NCI-H2081 (cell line): ENCODE data around the gene CDC42EP5.
"Not testable (repeated sequence)": the region's sequence is repeated elsewhere in the genome, so short reads cannot be mapped to it uniquely, and the experiment has no call there.

Experiments used
- DNase-seq, 2 experiments: peaks; one replicate each; lab custom pipeline; 2025; lab: John Stamatoyannopoulos, UW

Gene CDC42EP5, protein sequence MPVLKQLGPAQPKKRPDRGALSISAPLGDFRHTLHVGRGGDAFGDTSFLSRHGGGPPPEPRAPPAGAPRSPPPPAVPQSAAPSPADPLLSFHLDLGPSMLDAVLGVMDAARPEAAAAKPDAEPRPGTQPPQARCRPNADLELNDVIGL

DNA sequence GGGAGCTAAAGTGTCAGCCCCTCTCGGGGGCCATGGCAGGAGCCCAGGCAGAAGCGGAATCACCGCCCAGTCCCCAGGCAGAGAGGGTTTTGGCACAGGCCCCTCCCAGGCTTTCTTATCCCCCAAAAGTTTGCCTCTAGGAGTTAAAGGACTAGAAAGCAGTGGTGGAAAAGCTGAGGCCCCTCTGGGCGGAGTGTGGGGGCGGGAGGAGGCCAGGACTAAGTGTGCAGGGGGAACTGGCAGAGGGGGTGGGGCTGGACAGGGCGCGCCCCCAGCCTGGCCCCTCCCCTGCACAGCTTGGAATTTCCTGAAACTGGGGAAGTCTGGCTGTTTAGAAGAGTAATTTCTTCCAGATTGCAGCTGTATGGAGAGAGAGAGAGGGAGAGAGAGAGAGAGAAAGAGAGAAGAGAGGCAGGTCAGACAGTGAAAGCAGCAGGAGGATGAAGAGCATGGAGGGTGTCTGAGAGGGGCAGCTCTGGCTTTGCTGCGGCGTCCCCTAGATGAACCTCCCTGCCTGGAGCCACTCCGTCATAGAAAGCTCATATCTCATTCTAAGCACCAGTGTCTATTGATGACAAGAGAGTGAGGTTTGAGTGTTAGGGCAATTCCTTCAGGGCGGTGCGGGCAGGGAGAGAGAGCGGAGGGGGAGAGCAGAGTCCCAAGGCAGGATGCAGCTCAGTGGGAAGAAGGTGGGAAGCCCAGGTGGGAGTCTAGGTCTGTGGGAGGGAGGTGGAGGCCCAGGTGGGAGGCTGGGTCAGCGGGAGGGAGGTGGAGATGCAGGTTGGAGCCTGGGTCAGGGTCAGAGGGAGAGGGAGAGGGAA is at the start of gene CDC42EP5:
TSS of gene CDC42EP5 (minus strand) at position 226 of the 821 bp plus-strand sequence. CDS start 7,749 bp downstream, outside the sequence.
- DNase-seq, result no peak

DNA sequence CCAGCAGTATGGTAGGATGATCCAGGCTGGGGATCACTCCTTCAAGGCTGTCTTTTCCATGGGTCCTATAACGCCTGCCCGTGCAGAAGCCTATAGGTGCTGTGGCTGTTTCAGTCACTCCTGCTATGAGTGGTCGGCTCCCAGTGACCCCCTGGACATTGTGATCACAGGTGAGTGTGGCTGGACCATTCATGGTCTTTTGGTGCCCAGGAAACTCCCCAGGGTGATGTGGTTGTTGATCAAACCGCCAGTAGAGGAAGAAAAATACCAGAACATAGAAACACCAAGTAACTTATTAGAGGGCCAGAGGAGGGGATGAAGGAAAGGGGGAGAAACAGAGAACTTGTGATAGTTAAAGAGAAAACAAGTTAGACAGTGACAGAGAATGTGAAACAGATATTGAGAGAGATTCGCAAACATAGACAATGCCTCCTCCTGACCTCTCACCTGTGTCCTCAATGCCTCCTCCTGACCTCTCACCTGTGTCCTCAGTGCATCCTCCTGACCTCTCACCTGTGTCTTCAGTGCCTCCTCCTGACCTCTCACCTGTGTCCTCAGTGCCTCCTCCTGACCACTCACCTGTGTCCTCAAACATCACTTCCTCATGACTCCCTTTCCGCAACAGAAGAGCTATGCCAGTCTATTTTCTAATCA is 48.9 kb upstream of the CDC42EP5 start:
- no peak for DNase-seq

DNA sequence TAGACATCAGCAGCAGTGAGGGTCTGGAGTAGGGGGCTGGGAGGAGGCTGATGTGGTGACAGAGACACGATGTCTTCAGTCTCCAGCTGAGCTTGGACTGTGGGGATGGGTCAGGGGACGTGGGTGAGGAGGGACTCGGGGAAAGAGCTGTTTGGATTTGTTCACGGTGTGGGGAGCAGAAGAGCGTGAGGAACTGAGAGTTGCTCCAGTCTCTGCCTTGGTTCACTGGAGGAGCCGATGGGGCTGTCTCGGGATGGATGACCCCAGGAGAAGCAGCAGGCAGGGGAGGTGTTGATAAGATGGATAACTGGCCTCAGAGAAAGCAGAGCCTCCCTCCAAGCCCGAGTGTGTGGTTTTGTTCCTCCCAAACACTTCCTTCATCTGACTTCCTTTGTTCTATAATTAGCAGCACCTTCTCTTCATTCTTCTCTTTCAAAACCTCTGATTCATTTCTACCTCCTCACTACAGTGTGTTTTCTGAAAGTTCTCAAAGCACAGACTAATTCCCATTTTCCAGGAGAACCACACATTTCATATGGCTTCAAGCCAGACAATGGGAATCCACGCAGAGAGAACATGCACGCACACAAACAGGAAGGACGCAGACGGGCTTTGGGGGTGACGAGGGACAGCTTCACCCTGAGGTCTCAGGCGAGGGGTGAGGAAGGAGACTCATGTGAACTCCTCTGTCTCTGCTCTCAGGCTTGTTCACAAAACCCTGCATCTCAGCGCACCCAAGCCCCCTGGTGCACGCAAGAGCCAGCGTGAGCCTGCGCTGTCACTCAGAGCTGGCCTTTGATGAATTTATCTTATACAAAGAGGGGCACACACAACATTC is 48.1 kb upstream of the CDC42EP5 start:
- no peak for DNase-seq

DNA sequence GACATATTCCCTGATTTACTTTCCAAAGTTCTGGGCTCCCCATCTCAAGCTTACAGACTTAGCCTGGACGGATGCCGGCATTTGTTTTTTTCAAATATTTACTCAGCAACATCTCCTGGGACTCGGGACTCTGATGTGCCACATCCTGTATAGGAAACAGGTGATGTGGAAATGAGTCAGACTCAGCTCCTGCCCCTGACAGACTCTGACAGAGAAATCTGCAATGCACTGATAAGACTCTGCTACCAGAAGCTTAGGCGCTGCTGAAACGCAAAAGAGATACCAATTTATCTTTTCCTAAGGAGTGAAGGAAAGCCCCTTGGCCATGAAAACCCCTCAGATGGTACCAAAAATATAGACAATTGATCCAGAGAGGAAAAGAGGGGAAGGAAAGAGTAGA is 45.7 kb upstream of the CDC42EP5 start:
- no peak for DNase-seq

DNA sequence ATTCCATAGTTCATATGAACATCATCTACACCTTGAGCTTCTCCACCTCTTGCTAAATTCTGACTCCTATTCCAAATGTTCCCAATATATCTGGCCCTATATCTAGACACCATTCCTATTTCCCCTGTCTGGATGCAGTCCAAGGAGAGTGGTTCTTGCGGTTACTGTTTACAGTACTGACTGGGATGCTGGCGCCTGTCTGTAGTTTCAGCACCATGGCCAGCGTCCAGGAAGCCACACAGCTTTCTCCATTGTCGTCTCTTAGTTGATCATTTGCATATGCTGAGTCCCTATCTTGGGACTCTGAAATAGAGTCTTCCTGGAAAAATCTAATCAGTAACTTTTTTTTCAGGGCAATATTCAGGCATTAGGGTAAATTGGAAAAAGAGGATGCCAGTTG is 44.4 kb upstream of the CDC42EP5 start:
- DNase-seq, result no peak

DNA sequence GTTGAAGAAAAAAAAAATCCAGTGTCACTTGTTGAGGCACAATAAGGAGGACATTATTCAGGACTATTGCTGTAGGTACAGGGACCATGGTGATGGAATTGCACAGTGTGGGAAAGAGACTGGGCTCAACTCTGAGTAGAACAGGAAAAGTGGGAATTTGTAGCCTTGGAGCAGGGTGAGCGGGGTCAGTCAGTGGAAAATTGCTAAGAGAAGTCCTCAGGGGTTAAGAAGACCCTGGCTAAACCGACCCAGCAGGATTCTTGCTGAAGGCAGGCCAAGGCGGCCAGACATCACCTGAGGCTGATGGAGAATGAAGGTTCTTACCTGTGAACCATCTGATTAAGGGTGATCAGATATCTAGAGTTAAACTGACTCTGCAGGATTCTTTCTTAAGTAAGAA is 42.1 kb upstream of the CDC42EP5 start:
- no peak for DNase-seq

DNA sequence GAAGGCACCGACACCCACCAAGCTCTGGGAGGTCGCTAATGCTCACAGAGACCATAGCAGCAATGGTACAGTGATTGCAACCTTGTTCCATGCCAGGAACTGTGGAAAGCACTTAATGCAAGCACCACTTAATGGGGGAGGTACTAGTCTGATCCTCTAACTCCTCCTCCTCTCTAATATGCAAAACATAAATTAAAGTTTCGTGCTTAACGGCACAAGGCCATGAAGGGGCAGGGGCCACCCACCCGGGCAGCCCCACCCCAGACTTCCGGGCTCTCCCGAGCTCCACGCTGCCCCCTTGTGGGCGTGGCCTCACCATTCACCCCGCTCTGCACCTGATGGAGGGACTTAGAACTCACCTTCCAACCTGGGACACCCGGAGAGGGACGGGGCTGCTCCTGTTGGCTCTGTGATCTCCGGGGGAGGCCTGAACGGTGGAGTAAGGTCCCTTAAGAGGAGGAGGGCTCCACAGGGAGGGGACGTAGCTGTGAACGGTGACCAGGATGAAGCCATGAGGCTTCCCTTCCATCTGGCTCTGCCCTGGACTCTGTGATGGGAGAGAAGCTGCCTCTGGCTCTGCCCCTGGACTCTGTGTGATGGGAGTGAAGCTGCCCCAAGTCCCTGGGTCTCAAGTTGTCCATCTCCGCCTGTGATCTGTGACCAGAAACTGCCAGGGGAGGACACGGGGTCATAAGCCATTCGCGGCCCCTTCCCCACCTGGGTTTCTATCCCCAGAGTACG is 36.3 kb upstream of the CDC42EP5 start:
- DNase-seq, result not testable (repeated sequence)

DNA sequence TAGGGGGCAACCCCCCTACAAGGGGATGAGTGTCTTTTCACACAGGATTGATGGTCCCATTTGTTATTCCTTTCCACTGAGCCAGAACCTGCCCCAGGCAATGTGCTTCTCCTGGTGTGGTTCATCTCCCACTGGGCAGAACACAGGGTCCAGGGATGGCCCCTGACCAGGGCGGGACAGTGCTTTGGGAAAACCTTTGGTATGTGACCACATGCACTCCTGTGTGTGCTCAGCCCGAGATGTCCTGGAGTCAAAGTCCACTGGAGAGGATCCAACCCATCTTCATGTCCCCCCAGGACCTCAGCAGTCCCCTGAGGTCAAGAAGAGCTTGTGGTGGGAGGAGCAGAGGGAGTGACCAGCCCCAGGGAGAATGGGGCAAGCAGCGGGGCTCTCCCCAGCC is 35.4 kb upstream of the CDC42EP5 start:
- DNase-seq, result not testable (repeated sequence)

DNA sequence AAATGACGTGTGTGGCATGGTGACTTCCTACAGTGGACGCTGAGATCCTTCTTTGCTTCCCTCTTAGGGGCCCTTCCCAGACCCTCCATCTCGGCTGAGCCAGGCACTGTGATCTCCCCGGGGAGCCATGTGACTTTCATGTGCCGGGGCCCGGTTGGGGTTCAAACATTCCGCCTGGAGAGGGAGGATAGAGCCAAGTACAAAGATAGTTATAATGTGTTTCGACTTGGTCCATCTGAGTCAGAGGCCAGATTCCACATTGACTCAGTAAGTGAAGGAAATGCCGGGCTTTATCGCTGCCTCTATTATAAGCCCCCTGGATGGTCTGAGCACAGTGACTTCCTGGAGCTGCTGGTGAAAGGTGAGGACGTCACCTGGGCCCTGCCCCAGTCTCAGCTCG is 34.7 kb upstream of the CDC42EP5 start:
- DNase-seq, result no peak

DNA sequence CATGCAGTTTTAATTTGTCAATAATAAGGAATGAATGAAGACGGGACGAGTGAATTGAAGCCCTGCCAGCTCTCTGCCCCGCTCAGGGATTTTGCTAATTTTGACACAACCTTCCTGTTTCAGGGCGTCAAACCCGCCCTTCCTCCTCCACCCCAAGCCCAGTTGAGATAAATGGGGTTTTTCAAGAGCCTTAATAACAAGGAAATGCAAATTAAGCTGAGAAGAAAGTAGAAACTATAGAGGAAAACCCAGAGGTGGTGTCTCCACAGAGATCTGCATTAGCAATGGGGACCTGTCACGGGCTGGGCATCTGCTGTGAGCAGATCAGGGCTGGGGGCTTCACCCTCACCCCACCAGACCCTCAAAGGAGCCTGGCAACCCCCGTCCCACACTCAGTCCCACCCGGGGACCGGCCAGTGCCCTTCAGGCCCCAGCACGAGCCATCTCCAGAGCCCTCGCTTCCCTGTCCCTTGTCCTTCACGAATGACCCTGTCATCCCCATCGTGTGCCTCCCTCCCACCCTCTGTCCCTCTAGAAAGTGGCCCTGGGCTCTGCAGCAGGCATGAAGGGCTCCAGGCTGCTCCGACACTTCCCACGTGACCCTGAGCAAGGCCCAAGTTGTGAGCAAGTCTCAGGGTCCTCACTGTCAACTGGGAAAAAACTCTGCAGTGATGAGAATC is 34.1 kb upstream of the CDC42EP5 start:
- DNase-seq, result not testable (repeated sequence)

DNA sequence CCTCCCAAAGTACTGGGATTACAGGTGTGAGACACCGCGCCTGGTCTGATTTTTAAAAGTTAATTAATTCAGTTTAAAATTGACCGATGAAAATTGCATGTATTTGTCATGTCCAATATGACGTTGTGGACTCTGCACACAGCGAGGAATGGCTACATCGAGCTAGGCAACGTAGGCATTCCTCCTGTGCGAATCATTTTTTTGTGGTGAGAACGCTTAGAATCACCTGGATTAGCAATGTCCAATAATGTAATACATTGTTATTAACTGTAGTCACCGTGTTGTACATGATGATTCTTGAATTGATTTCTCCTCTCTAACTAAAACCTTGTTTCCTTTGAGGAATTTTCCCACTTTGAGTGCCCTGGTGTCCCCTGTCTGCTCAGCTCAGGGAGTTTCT is 33.0 kb upstream of the CDC42EP5 start:
- no peak for DNase-seq

DNA sequence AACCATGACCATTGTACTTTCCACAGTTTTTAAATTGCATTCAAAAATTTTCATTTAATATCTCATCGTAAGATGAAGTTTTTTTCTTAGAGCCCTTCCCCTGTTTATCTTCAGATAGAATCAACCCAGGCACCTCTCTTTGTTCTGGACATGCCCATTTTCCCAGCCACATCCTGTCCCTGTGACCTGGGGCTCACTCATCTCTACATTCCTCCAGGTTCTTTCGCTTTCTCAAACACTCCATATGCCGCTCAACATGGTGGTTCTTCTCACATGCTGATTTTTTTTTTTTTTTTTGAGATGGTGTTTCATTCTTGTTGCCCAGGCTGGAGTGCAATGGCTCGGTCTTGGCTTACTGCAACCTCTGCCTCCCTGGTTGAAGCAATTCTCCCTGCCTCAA is 32.4 kb upstream of the CDC42EP5 start:
- not testable (repeated sequence) for DNase-seq

DNA sequence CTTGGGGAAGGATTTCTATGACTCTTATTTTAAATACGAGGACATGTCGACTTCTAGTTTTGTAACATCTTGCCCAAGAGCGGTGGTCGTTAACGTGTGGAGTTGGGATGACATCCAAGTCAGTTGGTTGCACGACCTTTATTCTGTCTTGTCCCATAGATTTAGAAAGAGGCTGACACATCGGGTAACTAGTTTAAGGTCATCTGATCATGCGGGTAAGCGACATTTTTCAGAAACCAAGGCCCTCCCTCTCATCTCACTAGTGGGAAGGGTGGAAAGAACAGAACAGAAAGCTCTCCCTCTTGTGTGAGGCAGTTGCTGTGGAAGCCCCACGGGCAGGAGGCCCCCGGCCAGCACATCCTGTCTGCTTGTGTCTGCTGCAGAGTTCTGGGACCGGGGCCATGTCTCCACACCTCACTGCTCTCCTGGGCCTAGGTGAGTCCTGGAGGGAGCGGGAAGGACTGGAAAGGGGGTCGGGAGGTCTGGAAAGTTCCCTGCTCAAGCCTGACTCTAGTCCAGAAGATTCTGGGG is 29.5 kb upstream of the CDC42EP5 start, which contains the start of gene LAIR2:
TSS of gene LAIR2 (plus strand) at position 314 of the 531 bp plus-strand sequence. CDS start at position 402, 88 bp downstream.
- DNase-seq, result no peak

DNA sequence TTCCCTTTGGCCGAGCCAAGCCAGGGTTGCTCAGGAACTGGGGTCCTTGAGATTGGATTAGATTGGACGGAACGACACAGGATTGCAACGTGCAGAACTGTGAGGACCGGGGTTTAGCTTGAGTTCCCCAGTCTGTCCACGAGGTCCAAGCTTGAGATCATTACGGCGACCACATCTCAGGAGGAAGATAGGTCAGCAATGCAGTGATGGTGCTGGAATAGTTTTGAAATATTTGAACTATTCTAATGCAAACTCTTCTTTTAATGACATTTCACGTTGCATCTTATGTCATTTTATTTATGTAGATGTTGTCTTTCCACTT is 25.3 kb upstream of the CDC42EP5 start:
- DNase-seq, result not testable (repeated sequence)

DNA sequence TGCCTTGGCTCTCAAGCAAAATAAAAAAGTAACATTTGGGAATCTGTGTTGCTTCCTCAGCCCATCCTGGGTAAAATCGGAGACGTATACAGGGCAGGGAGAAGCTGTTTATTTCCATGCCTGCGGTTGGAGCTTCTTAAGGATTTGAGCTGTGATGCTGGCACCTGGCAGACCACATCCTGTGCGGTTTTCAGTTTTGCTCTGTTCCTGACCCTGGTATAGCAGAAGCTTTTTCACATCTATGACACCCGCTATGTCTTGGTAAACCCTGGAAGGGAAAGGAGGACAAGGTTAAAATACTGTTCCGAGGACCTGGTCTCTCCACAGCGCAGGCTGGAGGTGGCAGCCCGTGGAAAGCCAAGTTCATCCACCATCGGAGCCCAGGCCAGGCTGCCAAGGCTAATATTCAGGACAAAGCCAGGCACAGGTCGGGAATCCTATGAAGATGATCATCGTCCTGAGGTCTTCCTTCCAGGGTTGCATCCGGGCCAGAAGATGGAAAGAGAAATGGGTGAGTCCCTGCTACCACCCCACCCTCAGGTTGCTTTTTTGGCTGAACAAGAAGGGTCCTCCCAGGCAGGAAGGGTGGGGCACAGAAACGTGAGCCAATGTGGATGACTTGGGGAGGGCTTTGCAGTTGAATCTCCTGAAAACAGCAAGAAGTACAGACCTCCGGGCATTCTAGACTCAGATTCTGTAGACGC is 24.8 kb upstream of the CDC42EP5 start:
- DNase-seq, result not testable (repeated sequence)

DNA sequence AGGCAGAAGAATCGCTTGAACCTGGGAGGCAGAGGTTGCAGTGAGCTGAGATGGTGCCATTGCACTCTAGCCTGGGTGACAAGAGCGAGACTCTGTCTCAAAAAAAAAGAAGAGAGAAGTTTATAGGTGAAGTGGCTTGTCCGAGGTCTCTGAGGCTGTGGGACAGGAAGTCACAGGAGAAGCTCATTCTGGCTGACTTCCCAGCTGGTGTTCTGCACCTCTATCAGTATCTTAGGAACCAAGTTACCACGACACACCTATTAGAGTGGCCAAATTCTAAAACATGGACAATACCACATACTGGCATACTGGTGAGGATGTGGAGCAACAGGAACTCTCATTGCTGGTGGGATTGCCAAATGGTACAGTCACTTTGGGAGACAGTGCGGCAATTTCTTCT is 22.2 kb upstream of the CDC42EP5 start:
- not testable (repeated sequence) for DNase-seq

DNA sequence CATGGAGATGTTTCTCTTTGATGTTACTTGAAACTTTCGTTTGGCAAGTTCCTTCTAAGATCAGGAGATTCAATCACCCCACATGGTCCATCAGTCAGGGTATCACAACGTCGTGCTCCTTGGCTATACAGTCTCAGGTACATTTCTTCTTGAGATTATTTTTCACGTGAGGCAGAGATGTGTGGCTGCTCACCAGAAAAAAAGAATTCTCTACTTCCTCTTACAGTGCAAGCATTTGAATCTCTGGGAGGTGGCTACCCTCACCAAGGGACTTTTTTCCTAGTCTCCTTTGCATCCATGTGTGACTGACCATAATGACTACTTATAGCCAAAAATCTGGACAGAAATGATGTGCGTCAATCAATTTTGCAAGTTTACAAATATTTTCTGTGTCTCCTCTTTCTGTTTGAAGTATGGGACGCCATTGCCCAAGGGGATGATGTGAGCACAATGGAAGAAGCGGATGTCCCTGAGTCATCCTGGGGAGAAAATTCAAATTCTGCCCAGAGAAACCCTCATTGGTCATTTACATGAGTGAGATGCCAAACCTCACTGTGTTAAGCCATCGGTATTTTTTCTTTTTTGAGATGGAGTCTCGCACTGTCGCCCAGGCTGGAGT is 21.0 kb upstream of the CDC42EP5 start:
- no peak for DNase-seq

DNA sequence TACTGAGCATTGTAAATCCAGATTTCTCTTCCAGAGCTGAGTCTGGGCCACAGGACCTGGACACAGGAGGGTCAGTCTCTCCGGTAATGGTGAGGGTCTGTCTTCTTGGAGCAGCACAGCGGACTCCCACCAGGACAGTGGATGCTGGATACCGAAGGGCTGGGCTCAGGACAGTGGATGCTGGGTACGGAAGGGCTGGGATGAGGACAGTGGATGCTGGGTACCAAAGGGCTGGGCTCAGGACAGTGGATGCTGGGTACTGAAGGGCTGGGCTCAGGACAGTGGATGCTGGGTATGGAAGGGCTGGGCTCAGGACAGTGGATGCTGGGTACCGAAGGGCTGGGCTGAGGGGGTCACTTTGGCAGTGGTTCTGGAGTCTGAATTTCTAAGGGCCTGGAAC is 20.0 kb upstream of the CDC42EP5 start:
- not testable (repeated sequence) for DNase-seq

DNA sequence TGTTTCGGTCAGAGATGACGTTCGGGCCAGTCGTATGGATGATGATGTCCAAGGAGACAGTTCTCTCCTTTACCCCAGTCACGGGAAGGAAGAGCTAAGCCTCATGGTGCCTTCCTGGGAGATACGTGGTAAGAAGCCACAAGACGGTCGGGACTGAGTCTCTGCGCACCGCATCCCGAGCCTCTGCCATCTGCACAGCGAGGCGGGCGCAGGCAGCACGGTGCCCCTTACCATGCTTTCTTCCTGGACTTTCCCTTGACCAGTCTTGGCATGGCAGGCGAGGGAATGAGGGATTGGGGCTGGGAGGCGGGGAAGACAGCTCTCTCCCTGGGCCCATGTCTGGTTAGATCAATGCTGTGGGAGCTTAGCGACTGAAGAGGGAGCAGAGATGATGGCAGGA is 19.5 kb upstream of the CDC42EP5 start:
- no peak for DNase-seq

DNA sequence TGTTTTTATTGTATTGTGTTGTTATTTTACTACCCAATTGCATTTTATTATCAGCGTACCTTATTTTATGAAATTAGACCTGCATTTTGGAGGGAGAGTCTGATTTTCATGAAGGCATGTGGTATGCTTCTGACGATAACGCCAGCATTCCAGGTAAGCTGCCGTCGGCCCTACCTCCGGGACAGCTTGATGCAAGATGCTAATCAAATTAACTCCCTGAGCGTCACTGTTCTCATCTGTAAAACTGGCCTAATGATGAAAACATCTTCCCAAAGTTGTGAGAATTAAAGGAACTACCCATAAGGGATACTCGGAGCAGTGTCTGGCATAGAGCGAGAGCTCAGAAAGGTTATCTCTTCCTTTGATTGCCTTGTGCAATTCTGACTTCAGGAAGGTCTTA is 16.7 kb upstream of the CDC42EP5 start:
- DNase-seq, result no peak
